ENCODE data around the gene ANO2. TPM values are rescaled to one million over a fixed set of nuclear protein-coding genes. Genes with fewer than 3 reads are reported as not detected.

Gene ANO2
- total RNA-seq, 2 experiments from 2014 or later: not detected

DNA sequence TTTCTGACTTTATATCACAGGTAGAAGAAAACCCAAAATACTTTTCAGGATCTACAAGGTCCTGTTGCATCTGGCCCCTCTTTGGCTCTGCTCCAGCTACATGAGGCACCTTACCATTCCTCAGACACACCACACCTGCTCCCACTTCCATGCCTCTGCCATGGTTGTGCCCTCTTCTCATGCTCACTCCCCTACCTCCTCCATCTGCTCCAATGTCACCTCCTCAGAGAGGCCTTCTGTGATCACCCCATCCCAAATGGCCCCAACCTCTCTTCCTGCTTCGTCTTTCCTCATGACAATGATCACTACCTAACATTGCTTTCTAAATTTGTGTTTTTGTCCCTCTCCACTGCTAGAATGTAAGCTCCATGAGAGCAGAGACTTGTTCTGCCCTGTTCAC lies 174.3 kb downstream of the ANO2 start:
- peaks cover 15% of the 10 kb centered on the region for H3K27me3 Mint-ChIP-seq
- H3K36me3 Mint-ChIP-seq (ENCODE audit: low read depth): no peaks in the 10 kb centered on the region
- ChIA-PET POLR2A (no interaction called here), CTCF (no interaction called here)
- H3K4me1 Mint-ChIP-seq (ENCODE audit: low read depth): no peaks in the 10 kb centered on the region
- no peaks in the 10 kb centered on the region for H3K9me3 Mint-ChIP-seq
- DNase-seq (no peak), ATAC-seq (no peak)
- TF ChIP-seq CTCF (IDR thresholded peaks at IDR 0.05): no peak
- H3K27ac Mint-ChIP-seq: no peak overlapping the region
- no peak overlapping the region for H3K4me3 Mint-ChIP-seq
- intact Hi-C loops (cut with micrococcal nuclease): no loop called here

GRCh38 chr12:5768581-5769196 lies 176.4 kb downstream of the ANO2 start:
- Mint-ChIP-seq H3K9me3 (no peaks in the 10 kb centered on the region), H3K27me3 (peaks cover 8% of the 10 kb centered on the region), H3K36me3 (ENCODE audit: low read depth) (no peaks in the 10 kb centered on the region), H3K27ac (no peak overlapping the region), H3K4me1 (ENCODE audit: low read depth) (no peaks in the 10 kb centered on the region), H3K4me3 (no peak overlapping the region)
- TF ChIP-seq CTCF (IDR thresholded peaks at IDR 0.05): no peak
- ATAC-seq (no peak), DNase-seq (no peak)
- intact Hi-C loops (cut with micrococcal nuclease): no loop called here
- CTCF ChIA-PET: interaction anchor here (0.7 kb wide), 1 partner anchor 23 kb away, joined by 3 read pairs; no protein-coding TSS in a partner anchor
- POLR2A ChIA-PET: no interaction called here

GRCh38 chr12:5768171-5768570 lies 176.9 kb downstream of the ANO2 start:
- Mint-ChIP-seq H3K4me3 (no peak overlapping the region), H3K27ac (no peak overlapping the region), H3K4me1 (ENCODE audit: low read depth) (no peaks in the 10 kb centered on the region), H3K27me3 (peaks cover 5% of the 10 kb centered on the region), H3K36me3 (ENCODE audit: low read depth) (no peaks in the 10 kb centered on the region), H3K9me3 (no peaks in the 10 kb centered on the region)
- intact Hi-C loops (cut with micrococcal nuclease): no loop called here
- CTCF ChIA-PET: interaction anchor here (0.7 kb wide), 1 partner anchor 23 kb away, joined by 3 read pairs; no protein-coding TSS in a partner anchor
- DNase-seq (no peak), ATAC-seq (no peak)
- POLR2A ChIA-PET: no interaction called here
- TF ChIP-seq CTCF (IDR thresholded peaks at IDR 0.05): no peak

- Mint-ChIP-seq H3K27me3 (peaks cover 8% of the 10 kb centered on the region), H3K9me3 (peaks cover 4% of the 10 kb centered on the region), H3K4me1 (ENCODE audit: low read depth) (no peaks in the 10 kb centered on the region), H3K36me3 (ENCODE audit: low read depth) (no peaks in the 10 kb centered on the region), H3K27ac (no peak overlapping the region), H3K4me3 (no peak overlapping the region)
- intact Hi-C loops (cut with micrococcal nuclease): no loop called here
- ChIA-PET CTCF (interaction anchor here (1.7 kb wide), 1 partner anchor 13 kb away, joined by 9 read pairs; no protein-coding TSS in a partner anchor), POLR2A (no interaction called here)
- no peak for ATAC-seq
- no peak for TF ChIP-seq CTCF (IDR thresholded peaks at IDR 0.05)
- no peak for DNase-seq
Measured at GRCh38 chr12:5758347-5758746, 186.7 kb downstream of the ANO2 start.

- Mint-ChIP-seq H3K27ac (no peak overlapping the region), H3K9me3 (peaks cover 4% of the 10 kb centered on the region), H3K36me3 (ENCODE audit: low read depth) (no peaks in the 10 kb centered on the region), H3K4me3 (no peak overlapping the region), H3K27me3 (peaks cover 8% of the 10 kb centered on the region), H3K4me1 (ENCODE audit: low read depth) (no peaks in the 10 kb centered on the region)
- no peak for ATAC-seq
- intact Hi-C loops (cut with micrococcal nuclease): no loop called here
- no peak for DNase-seq
- TF ChIP-seq CTCF (IDR thresholded peaks at IDR 0.05): no peak
- CTCF ChIA-PET: interaction anchor here (1.7 kb wide), 1 partner anchor 11 kb away, joined by 9 read pairs; no protein-coding TSS in a partner anchor
- POLR2A ChIA-PET: no interaction called here
Measured at GRCh38 chr12:5756338-5756842, 188.7 kb downstream of the ANO2 start.

All from activated CD8-positive, alpha-beta T cell treated with anti-CD3 and anti-CD28 coated beads for 36 hours (primary cell).